Measurements from ENCODE around the gene PNMA1. TPM values are rescaled to one million over a fixed set of nuclear protein-coding genes. Genes with fewer than 3 reads are reported as not detected.

PNMA1 gene
- total and polyA plus RNA-seq, 2 of the 13 experiments (the other 11 are each of a cell fraction or from before 2014, with no cell fraction given) = 7.0 to 8.3 TPM

- Histone ChIP-seq H3K79me2 (ENCODE audit: insufficient read depth, low read length) (peaks cover 99% of the 10 kb centered on the region), H3K4me2 (ENCODE audit: low read depth, low read length) (no peak overlapping the region), H2AFZ (ENCODE audit: low read length) (no peak overlapping the region), H3K27ac (ENCODE audit: extremely low read length, insufficient read depth, low read length) (no peak overlapping the region), H3K9me3 (ENCODE audit: low read length) (no peaks in the 10 kb centered on the region), H3K4me1 (ENCODE audit: insufficient read depth, low read length) (peaks cover 99% of the 10 kb centered on the region), H4K20me1 (ENCODE audit: insufficient read depth, low read length) (peaks cover 93% of the 10 kb centered on the region), H3K9ac (ENCODE audit: insufficient read depth, low read depth, low read length) (no peak overlapping the region; the same call in 1 of the 2 replicates), H3K4me3 (replicated peaks in 1 of 3; ENCODE audit: insufficient read depth in 1 of 3, low read depth in 2 of 3, low read length in 3 of 3) (no peak overlapping the region), H3K27me3 (ENCODE audit: control insufficient read depth in 1 of 2, insufficient read depth in 2 of 2, low read length in 2 of 2) (no peaks in the 10 kb centered on the region), H3K36me3 (replicated peaks in 1 of 2; ENCODE audit: control insufficient read depth in 1 of 2, insufficient read depth in 2 of 2, low read length in 2 of 2) (peaks cover 0 to 9% of the 10 kb centered on the region in 2 experiments; a peak in 3 of 5 replicates)
- WGBS (ENCODE audit: low lambda C conversion rate) = 60% methylated on average over 9 of the region's 9 CpGs
- FAIRE-seq = no peak
- ChIA-PET CTCF (ENCODE audit: low intra/inter-chr PET ratio, low total read pairs) (interaction anchor here (0.8 kb wide), 1 partner anchor 78 kb away, joined by 3 read pairs; no protein-coding TSS in a partner anchor), POLR2A (interaction anchor here (0.8 to 1.3 kb wide), 2 partner anchors 12 to 91 kb away, joined by 3 read pairs; a partner anchor contains a TSS)
- intact Hi-C loops (cut with micrococcal nuclease; ENCODE audit: unreplicated experiment) = no loop called here
- no TSS peak for BruUV-seq (replicated peaks)
- in situ Hi-C loops (cut with HindIII; ENCODE audit: extremely low pct_ligation_motif_present, low pct_unique_long_range_greater_than_20kb) = loop anchor here (25.0 kb wide), 1 partner anchor 290 kb away; no protein-coding TSS in a partner anchor
- no peak for DNase-seq (ENCODE audit: low spot score)
- no peak; the same call in 2 of the 3 replicates for ATAC-seq
- TF ChIP-seq ZSCAN21 (CRISPR knock-in tag; IDR thresholded peaks at IDR 0.05; ENCODE audit: borderline replicate concordance) = no peak
- TF ChIP-seq MTF1 (CRISPR knock-in tag; IDR thresholded peaks at IDR 0.05) = no peak
- TF ChIP-seq ARNT (IDR thresholded peaks at IDR 0.05) = no peak
- TF ChIP-seq ZFP36L1 (CRISPR knock-in tag; IDR thresholded peaks at IDR 0.05) = no peak
- TF ChIP-seq ZNF383 (CRISPR knock-in tag; IDR thresholded peaks at IDR 0.05; ENCODE audit: borderline replicate concordance) = no peak
- no peak for TF ChIP-seq PHF5A (CRISPR knock-in tag; IDR thresholded peaks at IDR 0.05; ENCODE audit: low read depth, unreplicated experiment)
- TF ChIP-seq ZNF468 (CRISPR knock-in tag; IDR thresholded peaks at IDR 0.05) = no peak
- no peak for TF ChIP-seq FOXJ3 (CRISPR knock-in tag; IDR thresholded peaks at IDR 0.05; ENCODE audit: borderline replicate concordance)
- TF ChIP-seq ELF3 (CRISPR knock-in tag; IDR thresholded peaks at IDR 0.05) = no peak
- no peak for TF ChIP-seq U2AF2 (IDR thresholded peaks at IDR 0.05; ENCODE audit: low read depth, low read length)
- TF ChIP-seq ISL2 (CRISPR knock-in tag; IDR thresholded peaks at IDR 0.05) = no peak
- TF ChIP-seq FOXK2 (IDR thresholded peaks at IDR 0.05) = no peak
- no peak for TF ChIP-seq ARID2 (CRISPR knock-in tag; IDR thresholded peaks at IDR 0.05; ENCODE audit: borderline replicate concordance)
- TF ChIP-seq ZNF430 (CRISPR knock-in tag; IDR thresholded peaks at IDR 0.05) = no peak
- peak; percentile 92 for TF ChIP-seq ZNF652 (CRISPR knock-in tag; IDR thresholded peaks at IDR 0.05; ENCODE audit: borderline replicate concordance, low read depth)
- TF ChIP-seq THAP9 (CRISPR knock-in tag; IDR thresholded peaks at IDR 0.05; ENCODE audit: borderline replicate concordance) = no peak
Measured at GRCh38 chr14:73747379-73748211, 33.4 kb upstream of the PNMA1 start.

Measured in HepG2 (cell line).